Embryonic facial prominence (tissue), 1 donor: ENCODE measurements around the gene OBSCN.

Experiments used
- DNase-seq: peaks from one replicate; pipeline ENCODE4 v3.0.0-alpha.2; 2016; ENCODE audit errors: extremely low spot score

OBSCN gene

GRCh38 chr1:228341814-228342626, 134.2 kb downstream of the OBSCN start:
- no peak for DNase-seq

GRCh38 chr1:228342627-228343190, 134.9 kb downstream of the OBSCN start:
- no peak for DNase-seq

GRCh38 chr1:228343191-228343661, 135.4 kb downstream of the OBSCN start:
- DNase-seq, result no peak

- DNase-seq, result no peak
Measured at GRCh38 chr1:228344631-228345072, 136.8 kb downstream of the OBSCN start.

GRCh38 chr1:228345201-228345930, 137.5 kb downstream of the OBSCN start:
- no peak for DNase-seq

- DNase-seq, result no peak
Measured at GRCh38 chr1:228346731-228347130, 138.9 kb downstream of the OBSCN start.

- no peak for DNase-seq
Measured at GRCh38 chr1:228347181-228347580, 139.3 kb downstream of the OBSCN start.

- DNase-seq, result no peak
Measured at GRCh38 chr1:228348708-228349467, 141.0 kb downstream of the OBSCN start.

GRCh38 chr1:228349701-228350171, 141.9 kb downstream of the OBSCN start:
- no peak for DNase-seq

- DNase-seq, result no peak
Measured at GRCh38 chr1:228350179-228350742, 142.4 kb downstream of the OBSCN start.

- DNase-seq, result no peak
Measured at GRCh38 chr1:228350831-228351781, 143.3 kb downstream of the OBSCN start.

GRCh38 chr1:228351850-228352249, 144.0 kb downstream of the OBSCN start:
- no peak for DNase-seq

- DNase-seq, result no peak
Measured at GRCh38 chr1:228352677-228353481, 145.0 kb downstream of the OBSCN start.

GRCh38 chr1:228353601-228354371, 145.9 kb downstream of the OBSCN start:
- DNase-seq, result no peak

- DNase-seq, result no peak
Measured at GRCh38 chr1:228354390-228355320, 146.8 kb downstream of the OBSCN start.

GRCh38 chr1:228356897-228357680, 149.2 kb downstream of the OBSCN start:
- DNase-seq, result no peak
